Gastrocnemius medialis (tissue), 4 donors: ENCODE data around the gene ISG15. TPM values are rescaled to one million over a fixed set of nuclear protein-coding genes. Genes with fewer than 3 reads are reported as not detected.

Experiments
- ATAC-seq, 2 donors: fragments of 150-250 bp; one replicate each; pipeline ENCODE4 v1.9.1; 2016
- DNase-seq, 2 donors: peaks; one replicate each; pipeline ENCODE4 v3.0.0-alpha.2; 2019
- H3K27ac ChIP-seq, 4 donors: fragments of 200-600 bp; sonication (generic); 1 replicate in 1 of 4; 2 replicates in 3 of 4; pipeline ENCODE4 v1.5.1; 2016 to 2018; ENCODE audit warnings: mild to moderate bottlenecking in 2 of 4, moderate library complexity in 1 of 4
- H3K27me3 ChIP-seq, 3 donors: fragments of 200-600 bp; sonication (generic) in 2 of 3; 1 replicate in 1 of 3; 2 replicates in 2 of 3; pipeline versions ENCODE4 v1.5.1 to v1.6.0; 2016 to 2019; ENCODE audit warnings: mild to moderate bottlenecking in 1 of 3, moderate library complexity in 1 of 3
- H3K36me3 ChIP-seq, 2 donors: fragments of 200-600 bp; sonication (generic) in 1 of 2; one replicate each; pipeline ENCODE4 v1.5.1; 2017 to 2018
- H3K4me1 ChIP-seq, 2 donors: fragments of 200-600 bp; sonication (generic) in 1 of 2; one replicate each; pipeline ENCODE4 v1.5.1; 2016 to 2017; ENCODE audit warnings: mild to moderate bottlenecking in 2 of 2
- H3K4me3 ChIP-seq, 4 donors: fragments of 200-600 bp; sonication (generic) in 3 of 4; 1 replicate in 1 of 4; 2 replicates in 3 of 4; pipeline ENCODE4 v1.5.1; 2016 to 2019; ENCODE audit warnings: mild to moderate bottlenecking in 2 of 4
- H3K9me3 ChIP-seq, 3 donors: fragments of 200-600 bp; sonication (generic) in 2 of 3; 1 replicate in 1 of 3; 2 replicates in 2 of 3; pipeline ENCODE4 v1.5.1; 2016 to 2019
- CTCF ChIP-seq, 5 experiments: fragments of 450-650 bp in 3 of 5; fragments of 200-600 bp in 2 of 5; sonication (generic) in 2 of 5; IDR thresholded peaks in 4 of 5; conservative IDR thresholded peaks in 1 of 5; 1 replicate in 4 of 5; 2 replicates in 1 of 5; pipeline ENCODE4 v1.5.1; 2016 to 2019; ENCODE audit warnings: antibody characterized with exemption in 5 of 5, mild to moderate bottlenecking in 3 of 5, moderate library complexity in 3 of 5
- POLR2A ChIP-seq, 2 donors: fragments of 450-650 bp; IDR thresholded peaks; one replicate each; pipeline ENCODE4 v1.6.1; 2017; ENCODE audit warnings: antibody characterized with exemption in 2 of 2, mild to moderate bottlenecking in 2 of 2, moderate library complexity in 2 of 2
- in situ Hi-C, 4 donors: fragments of 200-750 bp; cut with MboI; loops; one replicate each; pipeline versions ENCODE4 v1.15.0 to v1.8.0; 2017; ENCODE audit warnings: low sequenced_read_pairs in 4 of 4
- intact Hi-C: fragments of 100-400 bp; cut with DNase I; formaldehyde crosslinking; loops from one replicate; pipeline ENCODE4 v1.15.1; 2023; ENCODE audit warnings: low total_unique reads
- total RNA-seq, 4 donors: library from RNA; depleted of rRNA; stranded (reverse); fragments of >200 nt; gene quantifications; one replicate each; pipeline versions ENCODE4 v1.1.0 to v1.2.3, GENCODE V29; 2016

ISG15 gene
- total RNA-seq, 4 donors from 2014 or later: 4.3 to 37.6 (median 10.2) TPM

GRCh38 chr1:1000357-1001056 lies 12.8 kb upstream of the ISG15 start:
- peak overlapping the region; percentile 57 to 85 (median 71) for H3K4me3 ChIP-seq
- H3K27ac ChIP-seq: peak overlapping the region; percentile 84 to 92 (median 89)
- H3K27me3 ChIP-seq: peaks cover 4 to 11% (median 7%) of the 10 kb centered on the region in 3 donors
- ATAC-seq: peak; percentile 24 to 40
- H3K4me1 ChIP-seq: peaks cover 10 to 15% of the 10 kb centered on the region in 2 donors
- H3K9me3 ChIP-seq: no peaks in the 10 kb centered on the region
- in situ Hi-C loops (no loop called here), intact Hi-C loops (loop anchor here (1.0 to 5.0 kb wide), 4 partner anchors 13 to 78 kb away; partner anchors contain the start of genes ISG15, PERM1 and SAMD11)
- DNase-seq: peak in 1 of 2 donors; percentile 57
- no peaks in the 10 kb centered on the region for H3K36me3 ChIP-seq
- TF ChIP-seq POLR2A (IDR thresholded peaks at IDR 0.05) (peak; percentile 19 to 40), CTCF (IDR thresholded peaks at IDR 0.05 in 4 of 5, conservative IDR thresholded peaks at IDR 0.05 in 1 of 5) (peak in 1 of 5 experiments; percentile 24)

GRCh38 chr1:1001057-1001783 lies 12.1 kb upstream of the ISG15 start:
- intact Hi-C loops: loop anchor here (2.0 to 5.0 kb wide), 2 partner anchors 18 to 79 kb away; partner anchors contain the start of gene SAMD11
- Histone ChIP-seq H3K27ac (peak overlapping the region; percentile 84 to 92 (median 89)), H3K9me3 (no peaks in the 10 kb centered on the region), H3K4me3 (peak overlapping the region; percentile 57 to 85 (median 71)), H3K36me3 (no peaks in the 10 kb centered on the region), H3K27me3 (peaks cover 7 to 11% (median 8%) of the 10 kb centered on the region in 3 donors), H3K4me1 (peaks cover 12 to 19% of the 10 kb centered on the region in 2 donors)
- TF ChIP-seq CTCF (IDR thresholded peaks at IDR 0.05 in 4 of 5, conservative IDR thresholded peaks at IDR 0.05 in 1 of 5) (no peak), POLR2A (IDR thresholded peaks at IDR 0.05) (no peak)
- DNase-seq: no peak
- in situ Hi-C loops: no loop called here
- ATAC-seq: peak in 1 of 2 donors; percentile 2

GRCh38 chr1:1003618-1004419 lies 9.5 kb upstream of the ISG15 start:
- intact Hi-C loops (loop anchor here (5.0 kb wide), 1 partner anchor 82 kb away; the partner anchor contains the start of gene SAMD11), in situ Hi-C loops (no loop called here)
- H3K27me3 ChIP-seq: peaks cover 5 to 8% (median 7%) of the 10 kb centered on the region in 3 donors
- no peak overlapping the region for H3K4me3 ChIP-seq
- TF ChIP-seq CTCF (IDR thresholded peaks at IDR 0.05 in 4 of 5, conservative IDR thresholded peaks at IDR 0.05 in 1 of 5) (no peak), POLR2A (IDR thresholded peaks at IDR 0.05) (no peak)
- H3K27ac ChIP-seq: no peak overlapping the region
- ATAC-seq: no peak
- H3K36me3 ChIP-seq: no peaks in the 10 kb centered on the region
- no peak for DNase-seq
- peaks cover 12 to 19% of the 10 kb centered on the region in 2 donors for H3K4me1 ChIP-seq
- no peaks in the 10 kb centered on the region for H3K9me3 ChIP-seq

- in situ Hi-C loops: no loop called here
- peak overlapping the region in 1 of 4 donors; percentile 45 for H3K27ac ChIP-seq
- no peaks in the 10 kb centered on the region for H3K9me3 ChIP-seq
- DNase-seq: no peak
- H3K4me1 ChIP-seq: peaks cover 12 to 18% of the 10 kb centered on the region in 2 donors
- no peaks in the 10 kb centered on the region for H3K36me3 ChIP-seq
- intact Hi-C loops: loop anchor here (5.0 kb wide), 1 partner anchor 82 kb away; the partner anchor contains the start of gene SAMD11
- no peak overlapping the region for H3K4me3 ChIP-seq
- peaks cover 2 to 7% (median 5%) of the 10 kb centered on the region in 3 donors for H3K27me3 ChIP-seq
- ATAC-seq: no peak
- TF ChIP-seq POLR2A (IDR thresholded peaks at IDR 0.05) (no peak), CTCF (IDR thresholded peaks at IDR 0.05 in 4 of 5, conservative IDR thresholded peaks at IDR 0.05 in 1 of 5) (no peak)
These were observed 8.9 kb upstream of the ISG15 start for GRCh38 chr1:1004420-1004779.
